ENCODE results near the gene TFIP11.

Gene TFIP11

GRCh38 chr22:26463688-26464087 is 48.6 kb downstream of the TFIP11 start:
- no peaks in the 10 kb centered on the region for H3K9me3 ChIP-seq
- H3K4me3 ChIP-seq (ENCODE audit: low read depth, low read length): no peak overlapping the region
- no peak for DNase-seq
- peaks cover 7% of the 10 kb centered on the region; the same call in 1 of the 2 replicates for H3K4me1 ChIP-seq
- H3K36me3 ChIP-seq: peaks cover 38% of the 10 kb centered on the region
- no peak for TF ChIP-seq CTCF (IDR thresholded peaks at IDR 0.05; ENCODE audit: low read depth, low read length)
- no peaks in the 10 kb centered on the region for H3K27me3 ChIP-seq

- H3K27me3 ChIP-seq: no peaks in the 10 kb centered on the region
- H3K9me3 ChIP-seq: no peaks in the 10 kb centered on the region
- H3K4me1 ChIP-seq: peaks cover 7% of the 10 kb centered on the region; the same call in 1 of the 2 replicates
- no peak for DNase-seq
- H3K4me3 ChIP-seq (ENCODE audit: low read depth, low read length): no peak overlapping the region
- peaks cover 32% of the 10 kb centered on the region for H3K36me3 ChIP-seq
- no peak for TF ChIP-seq CTCF (IDR thresholded peaks at IDR 0.05; ENCODE audit: low read depth, low read length)
These were observed 49.1 kb downstream of the TFIP11 start for GRCh38 chr22:26463101-26463661.

GRCh38 chr22:26462641-26463040 is 49.6 kb downstream of the TFIP11 start:
- Histone ChIP-seq H3K36me3 (peaks cover 32% of the 10 kb centered on the region), H3K4me1 (peaks cover 7% of the 10 kb centered on the region; the same call in 1 of the 2 replicates), H3K4me3 (ENCODE audit: low read depth, low read length) (no peak overlapping the region), H3K27me3 (no peaks in the 10 kb centered on the region), H3K9me3 (no peaks in the 10 kb centered on the region)
- no peak for TF ChIP-seq CTCF (IDR thresholded peaks at IDR 0.05; ENCODE audit: low read depth, low read length)
- DNase-seq: no peak

GRCh38 chr22:26462051-26462450 is 50.2 kb downstream of the TFIP11 start:
- Histone ChIP-seq H3K36me3 (peaks cover 32% of the 10 kb centered on the region), H3K27me3 (no peaks in the 10 kb centered on the region), H3K9me3 (no peaks in the 10 kb centered on the region), H3K4me1 (peaks cover 7% of the 10 kb centered on the region; the same call in 1 of the 2 replicates), H3K4me3 (ENCODE audit: low read depth, low read length) (no peak overlapping the region)
- TF ChIP-seq CTCF (IDR thresholded peaks at IDR 0.05; ENCODE audit: low read depth, low read length): no peak
- no peak for DNase-seq

- Histone ChIP-seq H3K36me3 (peaks cover 32% of the 10 kb centered on the region), H3K4me3 (ENCODE audit: low read depth, low read length) (no peak overlapping the region), H3K9me3 (no peaks in the 10 kb centered on the region), H3K27me3 (no peaks in the 10 kb centered on the region), H3K4me1 (peaks cover 7% of the 10 kb centered on the region; the same call in 1 of the 2 replicates)
- peak; percentile 95 for TF ChIP-seq CTCF (IDR thresholded peaks at IDR 0.05; ENCODE audit: low read depth, low read length)
- peak; percentile 87 for DNase-seq
These were observed 51.0 kb downstream of the TFIP11 start for GRCh38 chr22:26461188-26461810.

- Histone ChIP-seq H3K27me3 (no peaks in the 10 kb centered on the region), H3K9me3 (no peaks in the 10 kb centered on the region), H3K36me3 (peaks cover 24% of the 10 kb centered on the region), H3K4me1 (peaks cover 7% of the 10 kb centered on the region; the same call in 1 of the 2 replicates), H3K4me3 (ENCODE audit: low read depth, low read length) (no peak overlapping the region)
- no peak for DNase-seq
- no peak for TF ChIP-seq CTCF (IDR thresholded peaks at IDR 0.05; ENCODE audit: low read depth, low read length)
These were observed 52.1 kb downstream of the TFIP11 start for GRCh38 chr22:26460202-26460601.

Data from BE2C (cell line).